Stimulated activated CD4-positive, alpha-beta T cell treated with anti-CD3 and anti-CD28 coated beads, TNF-alpha, amount 100 ng/mL, for 1 hour (primary cell): ENCODE results near the gene BIRC7.

Experiments used
- DNase-seq, 3 donors: peaks; one replicate each; pipeline ENCODE4 v3.0.0-alpha.2; 2020; ENCODE audit warnings: low read depth in 3 of 3, low spot score in 1 of 3

Gene BIRC7, protein sequence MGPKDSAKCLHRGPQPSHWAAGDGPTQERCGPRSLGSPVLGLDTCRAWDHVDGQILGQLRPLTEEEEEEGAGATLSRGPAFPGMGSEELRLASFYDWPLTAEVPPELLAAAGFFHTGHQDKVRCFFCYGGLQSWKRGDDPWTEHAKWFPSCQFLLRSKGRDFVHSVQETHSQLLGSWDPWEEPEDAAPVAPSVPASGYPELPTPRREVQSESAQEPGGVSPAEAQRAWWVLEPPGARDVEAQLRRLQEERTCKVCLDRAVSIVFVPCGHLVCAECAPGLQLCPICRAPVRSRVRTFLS

GRCh38 chr20:63235399-63235983, at the start of gene BIRC7:
Gene BIRC7 (plus strand): TSS chr20:63235905. CDS start chr20:63236097, 192 bp downstream.
- DNase-seq = no peak

- DNase-seq = no peak
These were observed 49.6 kb upstream of the BIRC7 start for GRCh38 chr20:63186084-63186483.

GRCh38 chr20:63186528-63187316, 49.0 kb upstream of the BIRC7 start:
- no peak for DNase-seq

DNA sequence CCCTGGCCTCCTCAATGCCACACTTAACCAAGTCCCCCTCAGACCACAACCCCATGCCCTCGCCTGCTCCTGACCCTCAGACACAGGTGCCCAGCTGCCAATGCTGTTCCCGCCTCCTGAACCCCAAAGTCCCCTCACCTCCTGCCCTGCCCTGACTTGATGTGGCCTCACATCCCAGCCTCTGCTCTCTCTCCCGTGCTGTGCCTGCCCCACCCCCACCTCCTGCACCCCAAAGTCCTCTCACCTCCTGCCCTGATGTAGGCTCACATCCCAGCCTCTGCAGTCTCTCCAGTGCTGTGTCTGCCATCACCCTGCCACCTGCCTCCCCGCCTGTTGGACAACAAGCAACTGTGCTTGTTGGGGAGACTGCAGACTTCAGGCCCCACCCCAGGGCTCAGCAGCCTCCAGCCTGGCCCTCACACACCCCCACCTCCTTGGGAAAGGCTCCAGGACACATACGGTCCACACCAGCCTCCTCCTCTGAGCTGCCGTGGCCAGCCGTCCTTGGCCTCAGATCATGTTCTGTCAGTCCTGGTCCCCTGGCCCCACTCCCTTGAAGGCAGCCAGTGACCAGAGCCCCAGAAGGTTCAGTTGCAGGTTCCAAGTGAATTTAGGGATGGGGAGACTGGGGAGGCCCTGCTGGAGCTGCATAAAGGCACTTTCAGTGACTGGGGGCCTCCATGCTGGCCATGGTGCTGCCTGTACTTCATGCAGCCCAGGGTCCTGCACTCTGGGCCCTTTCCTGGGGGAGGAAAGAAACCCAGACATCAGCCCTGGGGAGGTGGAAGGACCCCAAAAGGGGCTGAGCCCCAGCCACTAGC, 48.2 kb upstream of the BIRC7 start:
- DNase-seq = no peak

- DNase-seq = no peak
These were observed 47.6 kb upstream of the BIRC7 start for GRCh38 chr20:63188159-63188442.

GRCh38 chr20:63188641-63189321, 46.9 kb upstream of the BIRC7 start:
- DNase-seq = no peak

DNA sequence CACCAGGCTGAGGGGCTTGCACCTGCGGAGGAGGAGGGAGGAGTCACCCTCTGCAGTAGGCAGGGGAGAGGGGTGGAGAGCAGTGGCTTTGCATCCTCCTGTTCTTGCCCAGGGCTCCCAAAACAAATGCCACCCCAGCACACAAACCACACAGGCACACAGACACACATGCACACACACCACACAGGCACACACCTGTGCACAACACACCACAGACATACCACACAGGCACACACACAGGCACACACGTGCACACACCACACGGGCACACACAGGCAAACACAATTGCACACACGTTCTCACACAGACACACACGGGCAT, 46.4 kb upstream of the BIRC7 start:
- DNase-seq = no peak

DNA sequence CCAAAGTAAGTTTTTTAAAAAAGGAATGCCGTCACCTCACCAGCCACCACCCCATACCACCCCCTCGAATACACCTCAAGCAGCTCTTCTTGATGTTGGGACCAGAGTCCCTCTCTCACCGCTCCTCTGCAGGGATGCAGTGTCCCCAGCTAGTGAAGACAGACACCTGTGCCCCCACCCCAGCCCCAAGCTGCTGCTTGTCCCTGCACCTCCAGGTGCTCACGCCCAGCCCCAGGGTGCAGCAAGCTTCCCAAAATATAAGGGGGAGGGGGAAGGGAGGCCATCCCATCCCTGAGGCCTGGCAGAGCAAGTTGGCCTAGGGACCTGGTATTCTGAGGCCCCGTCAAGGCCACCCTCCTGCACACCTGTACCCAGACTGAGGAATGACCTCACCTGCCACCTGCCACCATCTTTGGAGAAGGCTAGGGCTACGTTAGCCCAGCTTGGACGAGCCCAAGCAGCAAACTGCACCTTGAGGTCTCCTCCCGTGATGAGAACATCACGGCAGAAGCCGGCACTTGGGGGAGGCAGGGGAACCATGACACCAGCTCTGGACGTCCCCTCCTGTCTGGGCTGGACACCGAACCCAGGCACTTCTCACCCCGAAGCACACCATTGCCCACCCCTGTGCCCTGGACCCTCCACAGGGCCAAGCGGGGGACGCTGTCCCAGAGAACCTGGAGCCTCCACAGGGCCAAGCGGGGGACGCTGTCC, 45.7 kb upstream of the BIRC7 start:
- no peak for DNase-seq

DNA sequence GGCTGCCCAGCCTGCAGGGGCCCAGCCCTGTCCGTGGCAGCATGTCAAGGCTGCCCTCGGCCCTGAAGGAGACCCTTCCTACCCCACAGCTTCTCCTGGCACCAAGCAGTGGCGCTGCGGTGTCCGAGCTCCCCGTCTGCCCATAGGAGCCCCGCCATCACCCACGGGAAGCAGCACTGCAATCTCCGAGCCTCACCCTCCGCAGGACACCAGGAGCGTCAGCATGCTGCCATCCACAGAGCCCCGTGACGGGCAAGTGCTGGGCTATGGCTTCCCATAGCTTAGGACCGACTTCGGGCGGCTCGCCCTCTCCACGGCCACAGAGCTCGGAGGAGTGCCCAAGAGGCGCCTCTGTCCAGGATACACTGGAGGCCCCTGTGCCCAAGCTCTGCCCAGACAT, 44.9 kb upstream of the BIRC7 start:
- DNase-seq = no peak

DNA sequence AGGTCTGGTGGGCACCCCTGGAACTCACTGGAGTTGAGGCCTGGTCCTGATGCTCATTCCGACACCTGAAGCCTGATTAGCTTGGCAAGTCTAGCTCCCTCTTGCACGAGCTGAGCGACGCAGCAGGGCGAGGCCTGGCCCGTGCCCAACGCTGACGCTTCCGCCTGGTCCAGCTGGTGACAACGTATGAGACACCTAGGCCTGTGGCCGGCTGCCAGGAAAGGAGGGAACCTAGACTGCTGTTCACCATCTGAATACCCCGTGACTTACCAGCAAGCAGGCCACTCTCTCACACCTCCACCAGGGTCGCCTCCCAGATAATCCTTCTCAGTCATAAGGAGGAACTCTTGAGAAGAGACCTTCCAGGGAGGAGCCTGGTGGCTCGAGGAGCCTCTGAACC, 44.3 kb upstream of the BIRC7 start:
- no peak for DNase-seq

DNA sequence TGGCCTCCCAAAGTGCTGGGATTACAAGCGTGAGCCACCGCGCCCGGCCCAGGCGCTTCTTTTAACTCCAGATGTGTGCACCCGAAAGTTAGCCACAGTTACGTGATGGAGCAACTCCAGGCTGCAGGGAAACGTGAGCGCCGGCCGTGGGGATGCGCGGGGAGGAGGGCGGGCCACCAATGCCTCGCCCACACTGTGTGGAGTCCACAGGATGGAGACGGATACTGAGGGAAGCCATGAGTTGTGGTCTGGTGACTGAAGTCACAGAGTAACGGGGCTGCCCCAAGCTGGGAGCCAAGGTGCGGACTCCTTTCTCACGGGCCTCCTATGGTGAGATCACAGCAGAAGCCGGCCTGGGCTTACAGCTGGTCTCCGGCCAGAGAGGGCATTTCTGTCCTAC, 43.0 kb upstream of the BIRC7 start:
- no peak for DNase-seq

GRCh38 chr20:63194007-63194796, 41.5 kb upstream of the BIRC7 start:
- no peak for DNase-seq

DNA sequence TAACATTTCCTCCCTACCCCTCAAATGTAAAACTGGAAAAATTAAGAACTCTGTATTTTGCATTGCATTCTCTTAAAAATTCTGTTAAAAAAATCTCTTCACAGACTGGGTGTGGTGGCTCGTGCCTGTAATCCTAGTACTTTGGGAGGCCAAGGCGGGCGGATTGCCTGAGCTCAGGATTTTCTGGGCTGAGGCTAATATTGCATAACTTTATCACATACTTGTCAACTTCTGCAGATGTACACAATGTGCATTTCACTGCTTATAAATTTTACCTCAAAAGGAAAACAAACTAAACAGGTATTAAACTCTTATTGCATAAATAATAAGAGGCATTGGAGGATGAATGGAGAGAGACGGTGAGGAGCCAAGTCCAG, 40.9 kb upstream of the BIRC7 start:
- DNase-seq = no peak

- DNase-seq = no peak
These were observed 38.8 kb upstream of the BIRC7 start for GRCh38 chr20:63196768-63197470.

- DNase-seq = no peak
These were observed 37.1 kb upstream of the BIRC7 start for GRCh38 chr20:63198606-63199005.

DNA sequence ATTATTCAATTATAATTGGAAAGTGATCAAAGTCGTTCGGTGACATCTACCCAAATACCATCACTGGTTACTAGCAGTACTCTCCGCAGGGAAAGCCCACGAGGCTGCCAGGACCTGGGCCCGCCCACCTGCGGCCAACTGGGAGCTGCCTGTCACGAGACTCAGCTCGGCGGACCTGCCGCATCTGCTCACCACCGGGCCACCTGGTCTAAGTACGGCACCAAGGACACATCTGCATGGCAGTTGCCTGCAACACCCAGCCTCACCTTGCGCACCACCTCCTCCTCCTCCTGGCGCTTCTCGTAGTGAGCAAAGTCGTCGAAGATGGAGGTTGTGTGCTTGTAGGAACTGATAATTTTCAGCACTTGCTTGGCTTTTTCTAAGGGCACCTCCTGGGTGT, 33.7 kb upstream of the BIRC7 start:
- DNase-seq = no peak

- no peak for DNase-seq
These were observed 32.7 kb upstream of the BIRC7 start for GRCh38 chr20:63202811-63203526.

DNA sequence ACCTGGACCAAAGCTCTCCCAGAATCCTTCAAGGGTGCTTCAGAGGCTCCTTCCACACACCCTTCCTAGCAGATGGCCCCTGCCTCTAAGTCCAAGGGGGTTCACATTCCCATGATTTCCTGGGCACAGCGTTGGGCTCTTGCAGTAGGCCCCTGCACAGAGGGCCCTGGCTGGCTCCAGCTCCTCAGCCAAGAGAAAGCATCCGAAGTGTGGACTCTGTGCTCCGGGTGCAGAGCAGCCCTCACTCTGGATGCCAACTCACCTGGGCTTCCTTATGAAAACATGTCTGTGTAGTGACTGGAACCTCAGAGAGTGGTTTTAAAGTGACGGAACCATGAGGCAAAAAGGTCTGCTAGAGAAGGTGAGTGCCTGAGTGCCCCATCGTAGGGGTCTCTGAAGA, 31.3 kb upstream of the BIRC7 start:
- DNase-seq = no peak

- DNase-seq = no peak
These were observed 29.8 kb upstream of the BIRC7 start for GRCh38 chr20:63205896-63206295.
